ENCODE measurements around the gene XRN2.

DNA sequence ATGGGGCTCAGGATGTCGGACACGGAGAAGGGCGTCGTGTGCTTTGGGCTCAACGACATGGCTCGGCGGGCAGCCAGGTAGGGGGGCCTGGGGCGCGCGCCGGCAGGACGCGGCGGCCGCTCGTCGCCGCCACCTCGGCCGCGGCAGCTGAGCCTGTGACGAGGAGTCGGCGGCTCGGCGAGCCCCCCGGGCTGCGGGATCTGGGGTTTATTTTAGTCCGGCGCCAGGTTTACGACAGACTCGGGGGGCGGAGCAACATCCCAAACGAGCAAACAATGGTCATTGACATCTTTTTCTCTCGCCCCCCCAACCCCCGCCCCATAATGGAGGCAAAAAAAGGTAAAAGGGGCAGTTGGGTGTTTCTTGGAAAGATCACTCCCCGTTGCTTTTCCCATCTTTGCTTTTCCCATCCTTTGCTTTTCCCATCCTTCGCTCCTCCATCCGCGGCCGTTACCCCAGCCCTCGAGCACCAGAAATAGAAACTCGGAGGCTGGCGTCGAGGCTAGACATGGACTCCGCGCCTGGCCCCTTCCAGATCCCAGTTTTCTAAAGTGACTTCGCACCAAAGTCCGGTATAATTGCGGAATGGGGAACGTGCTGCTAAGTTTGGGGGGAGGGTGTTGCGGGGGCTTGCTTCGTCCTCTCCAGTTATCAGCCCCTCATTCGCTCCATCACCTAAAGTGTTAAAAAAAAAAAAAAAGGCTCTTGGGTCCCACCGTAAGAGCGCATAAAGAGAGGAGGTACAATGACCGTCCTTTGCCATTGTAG, 94.4 kb downstream of the XRN2 start, which contains the start of gene NKX2-4:
- TF ChIP-seq POLR2A (IDR thresholded peaks at IDR 0.05; ENCODE audit: extremely low read depth, insufficient read length) (no peak), MYC (IDR thresholded peaks at IDR 0.05; ENCODE audit: low read depth, low read length) (no peak)
- TF ChIP-seq, protein P1, sequence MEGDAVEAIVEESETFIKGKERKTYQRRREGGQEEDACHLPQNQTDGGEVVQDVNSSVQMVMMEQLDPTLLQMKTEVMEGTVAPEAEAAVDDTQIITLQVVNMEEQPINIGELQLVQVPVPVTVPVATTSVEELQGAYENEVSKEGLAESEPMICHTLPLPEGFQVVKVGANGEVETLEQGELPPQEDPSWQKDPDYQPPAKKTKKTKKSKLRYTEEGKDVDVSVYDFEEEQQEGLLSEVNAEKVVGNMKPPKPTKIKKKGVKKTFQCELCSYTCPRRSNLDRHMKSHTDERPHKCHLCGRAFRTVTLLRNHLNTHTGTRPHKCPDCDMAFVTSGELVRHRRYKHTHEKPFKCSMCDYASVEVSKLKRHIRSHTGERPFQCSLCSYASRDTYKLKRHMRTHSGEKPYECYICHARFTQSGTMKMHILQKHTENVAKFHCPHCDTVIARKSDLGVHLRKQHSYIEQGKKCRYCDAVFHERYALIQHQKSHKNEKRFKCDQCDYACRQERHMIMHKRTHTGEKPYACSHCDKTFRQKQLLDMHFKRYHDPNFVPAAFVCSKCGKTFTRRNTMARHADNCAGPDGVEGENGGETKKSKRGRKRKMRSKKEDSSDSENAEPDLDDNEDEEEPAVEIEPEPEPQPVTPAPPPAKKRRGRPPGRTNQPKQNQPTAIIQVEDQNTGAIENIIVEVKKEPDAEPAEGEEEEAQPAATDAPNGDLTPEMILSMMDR (IDR thresholded peaks at IDR 0.05; ENCODE audit: low read depth, low read length) = no peak
- TF ChIP-seq, protein P2, sequence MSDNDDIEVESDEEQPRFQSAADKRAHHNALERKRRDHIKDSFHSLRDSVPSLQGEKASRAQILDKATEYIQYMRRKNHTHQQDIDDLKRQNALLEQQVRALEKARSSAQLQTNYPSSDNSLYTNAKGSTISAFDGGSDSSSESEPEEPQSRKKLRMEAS (IDR thresholded peaks at IDR 0.05; ENCODE audit: low read depth, low read length) = no peak

Data from NB4 (cell line).